MCF 10A (cell line): ENCODE data around the gene FFAR3. TPM values are rescaled to one million over a fixed set of nuclear protein-coding genes. Genes with fewer than 3 reads are reported as not detected.
"Not testable (repeated sequence)": the region's sequence is repeated elsewhere in the genome, so short reads cannot be mapped to it uniquely, and the experiment has no call there.

Experiments used
- BruUV-seq: library from RNA; stranded (reverse); fragments of 400-500 nt; replicated peaks from 2 replicates; lab custom pipeline; 2021; lab: Mats Ljungman, UMichigan
- CTCF ChIA-PET: fragments of 300-600 bp; sonication (Branson Sonifier 250); formaldehyde crosslinking; extraction: SDS; loops from one replicate; lab custom pipeline; 2021; ENCODE audit warnings: antibody characterized with exemption, inconsistent platforms; lab: Yijun Ruan, JAX
- POLR2A ChIA-PET: fragments of 300-600, 350-650 bp; sonication (Branson Sonifier 250); formaldehyde crosslinking; extraction: SDS; loops from one replicate; lab custom pipeline; 2020; ENCODE audit warnings: antibody characterized with exemption, inconsistent platforms; lab: Yijun Ruan, JAX
- DNase-seq: peaks from one replicate; pipeline ENCODE4 v3.0.0-alpha.2; 2018; ENCODE audit not compliant: unreplicated experiment
- H3K27ac Mint-ChIP-seq: one replicate; pipeline ENCODE4 v1.8.0; 2022; ENCODE audit warnings: mild to moderate bottlenecking, low read depth, mixed read lengths; ENCODE audit not compliant: unreplicated experiment
- H3K27me3 Mint-ChIP-seq: one replicate; pipeline ENCODE4 v1.8.0; 2022; ENCODE audit warnings: mixed read lengths; ENCODE audit not compliant: insufficient read depth, unreplicated experiment
- H3K36me3 Mint-ChIP-seq: one replicate; pipeline ENCODE4 v1.8.0; 2022; ENCODE audit warnings: mild to moderate bottlenecking, moderate library complexity, mixed read lengths; ENCODE audit not compliant: insufficient read depth, unreplicated experiment
- H3K4me1 Mint-ChIP-seq: one replicate; pipeline ENCODE4 v1.8.0; 2022; ENCODE audit warnings: mixed read lengths; ENCODE audit not compliant: insufficient read depth, unreplicated experiment
- H3K4me3 Mint-ChIP-seq: one replicate; pipeline ENCODE4 v1.8.0; 2022; ENCODE audit warnings: mild to moderate bottlenecking, moderate library complexity, mixed read lengths; ENCODE audit not compliant: unreplicated experiment
- H3K9me3 Mint-ChIP-seq: one replicate; pipeline ENCODE4 v1.8.0; 2022; ENCODE audit warnings: mixed read lengths; ENCODE audit not compliant: unreplicated experiment
- CTCF ChIP-seq: fragments of 200-600 bp; IDR thresholded peaks from one replicate; pipeline ENCODE4 v1.8.0; 2022; ENCODE audit warnings: antibody characterized with exemption, mild to moderate bottlenecking; ENCODE audit not compliant: unreplicated experiment
- intact Hi-C: fragments of 100-400 bp; cut with micrococcal nuclease; formaldehyde crosslinking; loops from 2 replicates; pipeline ENCODE4 v1.14.1; 2022
- total RNA-seq: library from RNA; stranded (reverse); gene quantifications from 2 replicates; pipeline ENCODE4 v1.2.3, GENCODE V29; 2022

FFAR3 gene
- total RNA-seq, 1 experiment from 2014 or later = not detected

GRCh38 chr19:35400773-35401100 is 42.5 kb downstream of the FFAR3 start:
- intact Hi-C loops = no loop called here
- Mint-ChIP-seq H3K27ac (no peak overlapping the region), H3K4me3 (no peak overlapping the region), H3K4me1 (peaks cover 6% of the 10 kb centered on the region), H3K9me3 (no peaks in the 10 kb centered on the region), H3K36me3 (no peaks in the 10 kb centered on the region), H3K27me3 (peaks cover 24% of the 10 kb centered on the region)
- ChIA-PET POLR2A (interaction anchor here (0.7 kb wide), 1 partner anchor 26 kb away, joined by 5 read pairs; no protein-coding TSS in a partner anchor), CTCF (interaction anchor here (0.6 kb wide), 1 partner anchor 69 kb away, joined by 3 read pairs; no protein-coding TSS in a partner anchor)
- TF ChIP-seq CTCF = no peak
- no TSS peak for BruUV-seq
- no peak for DNase-seq

- H3K27ac Mint-ChIP-seq, BruUV-seq, CTCF ChIA-PET, H3K4me3 Mint-ChIP-seq, H3K36me3 Mint-ChIP-seq, H3K4me1 Mint-ChIP-seq, H3K9me3 Mint-ChIP-seq, intact Hi-C loops, DNase-seq: not testable (repeated sequence)
- peaks cover 24% of the 10 kb centered on the region for H3K27me3 Mint-ChIP-seq
- POLR2A ChIA-PET = interaction anchor here (0.7 kb wide), 1 partner anchor 27 kb away, joined by 5 read pairs; no protein-coding TSS in a partner anchor
These were observed 43.2 kb downstream of the FFAR3 start for GRCh38 chr19:35401416-35401815.

DNA sequence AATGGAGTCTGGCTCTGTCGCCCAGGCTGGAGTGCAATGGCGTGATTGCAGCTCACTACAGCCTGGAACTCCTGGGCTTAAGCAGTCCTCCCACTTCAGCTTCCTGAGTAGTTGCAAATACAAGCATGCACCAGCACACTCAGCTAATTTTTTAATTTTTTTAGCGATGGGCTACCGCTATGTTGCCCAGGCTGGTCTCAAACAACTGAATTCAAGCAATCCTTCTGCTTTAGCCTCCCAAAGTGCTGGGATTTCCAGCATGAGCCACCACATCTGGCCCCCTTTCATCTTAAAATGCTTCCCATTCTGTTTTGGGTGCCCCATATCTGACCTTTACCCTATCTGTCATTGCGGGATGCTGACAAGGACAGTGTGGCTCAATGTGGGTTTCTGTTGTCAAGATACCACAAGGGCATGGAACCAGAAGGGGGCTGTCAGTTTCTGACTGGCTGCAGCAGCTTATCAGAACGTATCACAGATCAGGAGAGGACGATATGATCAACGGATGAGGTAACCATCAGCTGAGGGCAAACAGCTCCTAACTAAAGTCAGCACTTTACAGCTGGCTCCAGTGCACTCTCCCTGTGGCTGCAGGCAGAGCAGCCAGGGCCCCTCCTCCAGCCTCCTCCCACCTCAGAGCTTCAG is 45.0 kb downstream of the FFAR3 start:
- no peak overlapping the region for H3K27ac Mint-ChIP-seq
- no peaks in the 10 kb centered on the region for H3K36me3 Mint-ChIP-seq
- H3K4me1 Mint-ChIP-seq = peaks cover 6% of the 10 kb centered on the region
- DNase-seq = no peak
- ChIA-PET CTCF (interaction anchor here (0.6 to 1.9 kb wide), 2 partner anchors 13 to 65 kb away, joined by 3 to 6 read pairs; no protein-coding TSS in a partner anchor), POLR2A (no interaction called here)
- BruUV-seq = no TSS peak
- H3K4me3 Mint-ChIP-seq = no peak overlapping the region
- intact Hi-C loops = no loop called here
- H3K9me3 Mint-ChIP-seq = no peaks in the 10 kb centered on the region
- TF ChIP-seq CTCF = no peak
- H3K27me3 Mint-ChIP-seq = peaks cover 26% of the 10 kb centered on the region

GRCh38 chr19:35404879-35405622 is 46.8 kb downstream of the FFAR3 start:
- ChIA-PET CTCF (interaction anchor here (0.6 kb wide), 1 partner anchor 54 kb away, joined by 4 read pairs; no protein-coding TSS in a partner anchor), POLR2A (no interaction called here)
- DNase-seq = peak; percentile 82
- H3K4me3 Mint-ChIP-seq = no peak overlapping the region
- peaks cover 31% of the 10 kb centered on the region for H3K27me3 Mint-ChIP-seq
- no TSS peak for BruUV-seq
- no peaks in the 10 kb centered on the region for H3K9me3 Mint-ChIP-seq
- no peak for TF ChIP-seq CTCF
- intact Hi-C loops = no loop called here
- no peaks in the 10 kb centered on the region for H3K36me3 Mint-ChIP-seq
- no peak overlapping the region for H3K27ac Mint-ChIP-seq
- H3K4me1 Mint-ChIP-seq = peaks cover 6% of the 10 kb centered on the region
